ENCODE measurements around the gene DNAJB2.

DNAJB2 gene

DNA sequence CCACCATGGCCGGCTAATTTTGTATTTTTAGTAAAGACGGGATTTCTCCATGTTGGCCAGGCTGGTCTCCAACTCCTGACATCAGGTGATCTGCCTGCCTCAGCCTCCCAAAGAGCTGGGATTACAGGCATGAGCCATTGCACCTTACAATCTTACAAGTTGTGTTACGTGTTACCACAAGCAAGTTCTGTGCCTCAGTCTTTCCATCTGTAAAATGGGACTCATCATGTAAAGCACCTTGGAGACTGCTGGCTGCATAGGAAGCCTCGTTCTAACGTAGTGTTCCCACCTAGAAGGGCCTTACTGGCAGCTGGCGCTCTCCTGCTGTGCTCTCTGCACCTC is 10.0 kb downstream of the DNAJB2 start:
- no peak overlapping the region for H3K4me3 ChIP-seq (ENCODE audit: low read depth, low read length)
- DNase-seq (ENCODE audit: low read depth, low spot score): no peak
- in situ Hi-C loops (cut with HindIII; ENCODE audit: low sequenced_read_pairs): no loop called here
- TF ChIP-seq, protein P1, sequence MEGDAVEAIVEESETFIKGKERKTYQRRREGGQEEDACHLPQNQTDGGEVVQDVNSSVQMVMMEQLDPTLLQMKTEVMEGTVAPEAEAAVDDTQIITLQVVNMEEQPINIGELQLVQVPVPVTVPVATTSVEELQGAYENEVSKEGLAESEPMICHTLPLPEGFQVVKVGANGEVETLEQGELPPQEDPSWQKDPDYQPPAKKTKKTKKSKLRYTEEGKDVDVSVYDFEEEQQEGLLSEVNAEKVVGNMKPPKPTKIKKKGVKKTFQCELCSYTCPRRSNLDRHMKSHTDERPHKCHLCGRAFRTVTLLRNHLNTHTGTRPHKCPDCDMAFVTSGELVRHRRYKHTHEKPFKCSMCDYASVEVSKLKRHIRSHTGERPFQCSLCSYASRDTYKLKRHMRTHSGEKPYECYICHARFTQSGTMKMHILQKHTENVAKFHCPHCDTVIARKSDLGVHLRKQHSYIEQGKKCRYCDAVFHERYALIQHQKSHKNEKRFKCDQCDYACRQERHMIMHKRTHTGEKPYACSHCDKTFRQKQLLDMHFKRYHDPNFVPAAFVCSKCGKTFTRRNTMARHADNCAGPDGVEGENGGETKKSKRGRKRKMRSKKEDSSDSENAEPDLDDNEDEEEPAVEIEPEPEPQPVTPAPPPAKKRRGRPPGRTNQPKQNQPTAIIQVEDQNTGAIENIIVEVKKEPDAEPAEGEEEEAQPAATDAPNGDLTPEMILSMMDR (IDR thresholded peaks at IDR 0.05; ENCODE audit: low read depth, low read length): no peak

GRCh38 chr2:219289537-219290361 is 10.6 kb downstream of the DNAJB2 start:
- in situ Hi-C loops (cut with HindIII; ENCODE audit: low sequenced_read_pairs): no loop called here
- TF ChIP-seq, protein P1 (IDR thresholded peaks at IDR 0.05; ENCODE audit: low read depth, low read length): no peak
- DNase-seq (ENCODE audit: low read depth, low spot score): peak; percentile 90
- no peak overlapping the region for H3K4me3 ChIP-seq (ENCODE audit: low read depth, low read length)

DNA sequence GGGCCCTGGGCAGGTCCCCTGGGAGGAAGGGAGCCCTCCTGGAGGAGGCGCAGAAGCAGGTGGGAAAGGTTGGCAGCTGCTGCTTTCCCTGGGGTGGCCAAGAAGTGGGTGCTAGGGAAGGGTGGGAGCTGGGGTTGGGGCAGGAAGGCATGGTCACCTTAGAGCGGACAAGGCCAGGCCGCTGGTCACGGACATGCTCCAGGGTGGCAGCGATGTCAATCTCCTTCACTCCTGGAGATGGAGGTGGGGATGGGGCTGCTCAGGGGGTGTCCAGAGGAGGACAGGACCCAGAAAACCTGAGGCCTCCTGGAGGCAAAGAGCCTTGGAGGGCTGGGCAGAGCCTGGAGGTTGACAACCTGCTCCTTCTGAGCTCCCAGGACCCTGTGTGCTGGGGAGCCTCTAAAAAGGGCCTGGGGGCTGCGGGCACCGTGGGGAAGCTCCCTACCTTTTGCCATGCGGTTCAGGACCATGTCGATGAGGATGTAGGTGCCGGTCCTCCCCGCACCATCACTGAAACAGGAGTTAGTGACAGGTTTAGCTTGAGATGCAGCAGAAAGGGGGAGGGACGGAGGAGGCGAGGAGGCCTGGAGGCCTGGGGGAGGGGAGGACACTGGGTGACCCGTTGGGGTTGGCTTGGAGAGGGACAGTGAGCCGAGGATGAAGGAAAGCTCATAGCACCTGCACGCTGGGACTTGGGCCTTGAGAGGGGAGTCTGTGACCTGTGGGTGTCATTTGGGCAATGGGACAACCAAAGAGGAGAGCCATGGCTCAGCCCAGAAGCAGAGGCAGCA is 11.4 kb downstream of the DNAJB2 start:
- DNase-seq (ENCODE audit: low read depth, low spot score): no peak
- TF ChIP-seq, protein P1 (IDR thresholded peaks at IDR 0.05; ENCODE audit: low read depth, low read length): no peak
- in situ Hi-C loops (cut with HindIII; ENCODE audit: low sequenced_read_pairs): no loop called here
- no peak overlapping the region for H3K4me3 ChIP-seq (ENCODE audit: low read depth, low read length)

GRCh38 chr2:219291394-219291793 is 12.2 kb downstream of the DNAJB2 start:
- TF ChIP-seq, protein P1 (IDR thresholded peaks at IDR 0.05; ENCODE audit: low read depth, low read length): no peak
- no peak overlapping the region for H3K4me3 ChIP-seq (ENCODE audit: low read depth, low read length)
- no peak for DNase-seq (ENCODE audit: low read depth, low spot score)
- in situ Hi-C loops (cut with HindIII; ENCODE audit: low sequenced_read_pairs): no loop called here

DNA sequence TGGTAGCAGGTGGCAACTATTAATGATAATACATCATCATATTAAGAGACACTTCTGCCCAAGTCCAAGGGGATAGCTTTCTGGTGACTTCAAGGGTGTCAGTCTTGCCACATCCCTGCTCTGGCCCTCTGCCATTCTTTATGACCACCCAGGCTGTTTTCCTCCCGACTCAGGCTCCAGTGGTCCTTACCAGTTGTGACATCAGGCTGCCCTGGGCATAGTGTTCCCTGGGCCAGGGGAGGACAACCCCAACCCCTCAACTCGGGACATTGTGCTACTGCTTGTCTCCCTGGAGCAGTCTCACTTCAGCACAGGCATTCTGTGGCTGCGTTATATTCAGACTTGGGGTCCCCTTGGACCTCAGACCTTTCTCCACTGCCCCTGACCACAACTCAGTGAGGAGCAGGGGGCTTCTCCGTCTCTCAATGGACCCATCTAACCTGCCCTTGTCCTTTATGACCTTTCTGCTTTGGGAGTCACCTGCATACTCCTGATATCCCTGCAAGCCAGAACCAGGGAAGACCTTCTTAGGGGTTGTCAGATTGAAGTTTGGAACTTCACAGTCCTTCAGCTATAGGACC is 12.8 kb downstream of the DNAJB2 start:
- no peak overlapping the region for H3K4me3 ChIP-seq (ENCODE audit: low read depth, low read length)
- no peak for DNase-seq (ENCODE audit: low read depth, low spot score)
- TF ChIP-seq, protein P1 (IDR thresholded peaks at IDR 0.05; ENCODE audit: low read depth, low read length): no peak
- in situ Hi-C loops (cut with HindIII; ENCODE audit: low sequenced_read_pairs): no loop called here

DNA sequence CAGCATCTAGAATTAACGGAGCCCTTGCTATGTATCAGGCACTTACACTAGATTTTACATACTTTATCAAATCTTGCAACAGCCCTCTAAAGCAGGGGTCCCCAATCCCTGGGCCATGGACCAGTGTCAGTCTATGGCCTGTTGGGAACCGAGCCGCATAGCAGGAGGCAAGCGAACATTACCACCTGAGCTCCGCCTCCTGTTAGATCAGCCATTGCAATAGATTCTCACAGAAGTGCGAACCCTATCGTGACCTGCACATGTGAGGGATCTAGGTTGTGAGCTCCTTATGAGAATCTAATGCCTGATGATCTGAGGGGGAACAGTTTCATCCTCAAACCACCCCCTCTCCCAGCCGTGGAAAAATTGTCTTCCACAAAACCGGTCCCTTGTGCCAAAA is 13.4 kb downstream of the DNAJB2 start:
- no peak for DNase-seq (ENCODE audit: low read depth, low spot score)
- TF ChIP-seq, protein P1 (IDR thresholded peaks at IDR 0.05; ENCODE audit: low read depth, low read length): no peak
- no peak overlapping the region for H3K4me3 ChIP-seq (ENCODE audit: low read depth, low read length)
- in situ Hi-C loops (cut with HindIII; ENCODE audit: low sequenced_read_pairs): no loop called here
